T-helper 2 cell treated with Interferon-gamma antibody and Interleukin-4, amounts not matched to agents 5 μg/mL and 100 μg/mL, for 36 hours (primary cell): ENCODE data around the gene FNDC3B.

ENCODE experiments used
- DNase-seq: peaks from one replicate; pipeline ENCODE4 v3.0.0; 2021; ENCODE audit warnings: low spot score
- H3K27ac Mint-ChIP-seq: one replicate; pipeline ENCODE4 v1.8.0; 2021; ENCODE audit warnings: mild to moderate bottlenecking, mixed read lengths
- H3K27me3 Mint-ChIP-seq: one replicate; pipeline ENCODE4 v1.8.0; 2021; ENCODE audit warnings: low read depth, mixed read lengths
- H3K36me3 Mint-ChIP-seq: one replicate; pipeline ENCODE4 v1.8.0; 2021; ENCODE audit warnings: low read depth, mixed read lengths
- H3K4me1 Mint-ChIP-seq: one replicate; pipeline ENCODE4 v1.8.0; 2021; ENCODE audit warnings: low read depth, mixed read lengths
- H3K4me3 Mint-ChIP-seq: one replicate; pipeline ENCODE4 v1.8.0; 2022; ENCODE audit warnings: mild to moderate bottlenecking, moderate library complexity, mixed read lengths
- H3K9me3 Mint-ChIP-seq: one replicate; pipeline ENCODE4 v1.8.0; 2021; ENCODE audit warnings: mixed read lengths

Gene FNDC3B

GRCh38 chr3:172319595-172319994 is 280.2 kb downstream of the FNDC3B start:
- Mint-ChIP-seq H3K4me3 (no peak overlapping the region), H3K9me3 (no peaks in the 10 kb centered on the region)

GRCh38 chr3:172320468-172320867 is 281.1 kb downstream of the FNDC3B start:
- Mint-ChIP-seq H3K4me3 (no peak overlapping the region), H3K9me3 (no peaks in the 10 kb centered on the region), H3K27me3 (no peaks in the 10 kb centered on the region), H3K27ac (no peak overlapping the region), H3K4me1 (peaks cover 10% of the 10 kb centered on the region), H3K36me3 (peaks cover 2% of the 10 kb centered on the region)
- DNase-seq: no peak

More at GRCh38 chr3:172319595-172319994, 280.2 kb downstream of the FNDC3B start:
- H3K27me3 Mint-ChIP-seq: no peaks in the 10 kb centered on the region
- peaks cover 2% of the 10 kb centered on the region for H3K36me3 Mint-ChIP-seq
- H3K27ac Mint-ChIP-seq: no peak overlapping the region
- peaks cover 10% of the 10 kb centered on the region for H3K4me1 Mint-ChIP-seq
- DNase-seq: no peak

GRCh38 chr3:172321035-172321434 is 281.7 kb downstream of the FNDC3B start:
- no peak overlapping the region for H3K4me3 Mint-ChIP-seq
- peaks cover 2% of the 10 kb centered on the region for H3K36me3 Mint-ChIP-seq
- H3K9me3 Mint-ChIP-seq: no peaks in the 10 kb centered on the region
- peaks cover 10% of the 10 kb centered on the region for H3K4me1 Mint-ChIP-seq
- DNase-seq: no peak
- no peak overlapping the region for H3K27ac Mint-ChIP-seq
- no peaks in the 10 kb centered on the region for H3K27me3 Mint-ChIP-seq

GRCh38 chr3:172323894-172324610 is 284.7 kb downstream of the FNDC3B start:
- DNase-seq: peak; percentile 30
- Mint-ChIP-seq H3K4me1 (peaks cover 8% of the 10 kb centered on the region), H3K27me3 (no peaks in the 10 kb centered on the region), H3K27ac (no peak overlapping the region), H3K4me3 (no peak overlapping the region), H3K36me3 (peaks cover 2% of the 10 kb centered on the region), H3K9me3 (no peaks in the 10 kb centered on the region)

- DNase-seq: no peak
- no peak overlapping the region for H3K27ac Mint-ChIP-seq
- no peak overlapping the region for H3K4me3 Mint-ChIP-seq
- H3K27me3 Mint-ChIP-seq: no peaks in the 10 kb centered on the region
- peaks cover 8% of the 10 kb centered on the region for H3K4me1 Mint-ChIP-seq
- H3K9me3 Mint-ChIP-seq: no peaks in the 10 kb centered on the region
- H3K36me3 Mint-ChIP-seq: peaks cover 2% of the 10 kb centered on the region
Measured at GRCh38 chr3:172324611-172325203, 285.3 kb downstream of the FNDC3B start.

GRCh38 chr3:172325461-172325860 is 286.1 kb downstream of the FNDC3B start:
- Mint-ChIP-seq H3K4me1 (peaks cover 8% of the 10 kb centered on the region), H3K27ac (no peak overlapping the region), H3K27me3 (no peaks in the 10 kb centered on the region), H3K9me3 (no peaks in the 10 kb centered on the region), H3K4me3 (no peak overlapping the region), H3K36me3 (peaks cover 2% of the 10 kb centered on the region)
- DNase-seq: no peak

GRCh38 chr3:172326993-172327392 is 287.6 kb downstream of the FNDC3B start:
- no peaks in the 10 kb centered on the region for H3K27me3 Mint-ChIP-seq
- no peak overlapping the region for H3K4me3 Mint-ChIP-seq
- H3K36me3 Mint-ChIP-seq: peaks cover 2% of the 10 kb centered on the region
- H3K27ac Mint-ChIP-seq: no peak overlapping the region
- no peak for DNase-seq
- H3K9me3 Mint-ChIP-seq: no peaks in the 10 kb centered on the region
- H3K4me1 Mint-ChIP-seq: peaks cover 5% of the 10 kb centered on the region

GRCh38 chr3:172328282-172328681 is 288.9 kb downstream of the FNDC3B start:
- Mint-ChIP-seq H3K4me1 (peaks cover 7% of the 10 kb centered on the region), H3K36me3 (peaks cover 2% of the 10 kb centered on the region), H3K9me3 (no peaks in the 10 kb centered on the region), H3K4me3 (no peak overlapping the region), H3K27ac (no peak overlapping the region), H3K27me3 (no peaks in the 10 kb centered on the region)
- no peak for DNase-seq

- DNase-seq: no peak
- Mint-ChIP-seq H3K27ac (no peak overlapping the region), H3K36me3 (peaks cover 3% of the 10 kb centered on the region), H3K27me3 (no peaks in the 10 kb centered on the region), H3K9me3 (no peaks in the 10 kb centered on the region), H3K4me3 (no peak overlapping the region), H3K4me1 (peaks cover 5% of the 10 kb centered on the region)
Measured at GRCh38 chr3:172329070-172329469, 289.7 kb downstream of the FNDC3B start.

- no peak overlapping the region for H3K4me3 Mint-ChIP-seq
- H3K27ac Mint-ChIP-seq: no peak overlapping the region
- no peaks in the 10 kb centered on the region for H3K27me3 Mint-ChIP-seq
- H3K9me3 Mint-ChIP-seq: no peaks in the 10 kb centered on the region
- peaks cover 5% of the 10 kb centered on the region for H3K4me1 Mint-ChIP-seq
- peaks cover 3% of the 10 kb centered on the region for H3K36me3 Mint-ChIP-seq
- DNase-seq: no peak
Measured at GRCh38 chr3:172330413-172330812, 291.0 kb downstream of the FNDC3B start.

GRCh38 chr3:172332256-172333041 is 293.1 kb downstream of the FNDC3B start:
- Mint-ChIP-seq H3K27me3 (no peaks in the 10 kb centered on the region), H3K27ac (no peak overlapping the region), H3K9me3 (no peaks in the 10 kb centered on the region), H3K36me3 (peaks cover 3% of the 10 kb centered on the region), H3K4me1 (peaks cover 5% of the 10 kb centered on the region), H3K4me3 (no peak overlapping the region)
- DNase-seq: peak; percentile 40

- no peak for DNase-seq
- no peaks in the 10 kb centered on the region for H3K9me3 Mint-ChIP-seq
- no peaks in the 10 kb centered on the region for H3K27me3 Mint-ChIP-seq
- no peak overlapping the region for H3K27ac Mint-ChIP-seq
- H3K4me1 Mint-ChIP-seq: peaks cover 5% of the 10 kb centered on the region
- no peak overlapping the region for H3K4me3 Mint-ChIP-seq
- H3K36me3 Mint-ChIP-seq: peaks cover 3% of the 10 kb centered on the region
Measured at GRCh38 chr3:172333042-172333377, 293.6 kb downstream of the FNDC3B start.

GRCh38 chr3:172333692-172334457 is 294.5 kb downstream of the FNDC3B start:
- no peak for DNase-seq
- H3K4me1 Mint-ChIP-seq: peaks cover 5% of the 10 kb centered on the region
- H3K27me3 Mint-ChIP-seq: no peaks in the 10 kb centered on the region
- peaks cover 3% of the 10 kb centered on the region for H3K36me3 Mint-ChIP-seq
- H3K27ac Mint-ChIP-seq: no peak overlapping the region
- H3K4me3 Mint-ChIP-seq: no peak overlapping the region
- no peaks in the 10 kb centered on the region for H3K9me3 Mint-ChIP-seq
